IMR-90 (cell line): Measurements from ENCODE around the gene GSS.

Experiments
- CEBPB ChIP-seq: IDR thresholded peaks from 2 replicates; pipeline ENCODE4 v1.6.1; 2012; ENCODE audit warnings: low read depth, low read length, improper control_type of control experiment
- MXI1 ChIP-seq: IDR thresholded peaks from 2 replicates; pipeline ENCODE4 v1.6.1; 2012; ENCODE audit warnings: low read depth, mild to moderate bottlenecking, low read length, moderate library complexity, borderline replicate concordance
- NFE2L2 ChIP-seq: fragments of 150-350 bp; IDR thresholded peaks from 2 replicates; pipeline ENCODE4 v1.6.1; 2016; ENCODE audit warnings: low read depth, mild to moderate bottlenecking, low read length
- POLR2A ChIP-seq: IDR thresholded peaks from 2 replicates; pipeline ENCODE4 v1.6.1; 2012; ENCODE audit warnings: mild to moderate bottlenecking, low read depth, low read length
- RAD21 ChIP-seq: IDR thresholded peaks from 2 replicates; pipeline ENCODE4 v1.6.1; 2012; ENCODE audit warnings: low read length, improper control_type of control experiment
- RCOR1 ChIP-seq: IDR thresholded peaks from 2 replicates; pipeline ENCODE4 v1.6.1; 2012; ENCODE audit warnings: mild to moderate bottlenecking, low read length, improper control_type of control experiment; ENCODE audit not compliant: insufficient replicate concordance
- SMC3 ChIP-seq: fragments of 150-350 bp; IDR thresholded peaks from 2 replicates; pipeline ENCODE4 v1.6.1; 2016; ENCODE audit warnings: low read depth, mild to moderate bottlenecking, antibody characterized with exemption, low read length, moderate library complexity
- TF ChIP-seq, protein P1 (sequence below): conservative IDR thresholded peaks from 2 replicates; pipeline ENCODE4 v1.5.1; 2012; ENCODE audit warnings: mild to moderate bottlenecking, low read depth, low read length, improper control_type of control experiment
- TF ChIP-seq, protein P2 (sequence below): fragments of 150-350 bp; IDR thresholded peaks from 2 replicates; pipeline ENCODE4 v1.6.1; 2016; ENCODE audit warnings: low read depth, mild to moderate bottlenecking, low read length, moderate library complexity, borderline replicate concordance

DNA sequence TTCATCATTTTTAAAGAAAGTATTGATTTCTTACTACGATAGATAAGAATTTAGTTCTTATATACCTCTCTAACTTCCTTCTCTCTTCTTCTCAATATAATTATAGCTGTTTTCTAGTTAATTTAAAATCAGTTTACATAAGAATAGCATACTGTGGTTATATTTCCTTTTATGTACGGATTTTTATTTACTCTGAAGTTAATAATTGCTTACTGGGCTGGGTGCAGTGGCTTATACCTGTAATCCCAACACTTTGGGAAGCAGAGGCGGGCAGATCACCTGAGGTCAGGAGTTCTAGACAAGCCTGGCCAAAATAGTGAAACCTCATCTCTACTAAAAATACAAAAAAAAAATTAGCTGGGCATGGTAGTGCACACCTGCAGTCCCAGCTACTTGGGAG, 69.5 kb downstream of the GSS start:
- TF ChIP-seq, protein P1, sequence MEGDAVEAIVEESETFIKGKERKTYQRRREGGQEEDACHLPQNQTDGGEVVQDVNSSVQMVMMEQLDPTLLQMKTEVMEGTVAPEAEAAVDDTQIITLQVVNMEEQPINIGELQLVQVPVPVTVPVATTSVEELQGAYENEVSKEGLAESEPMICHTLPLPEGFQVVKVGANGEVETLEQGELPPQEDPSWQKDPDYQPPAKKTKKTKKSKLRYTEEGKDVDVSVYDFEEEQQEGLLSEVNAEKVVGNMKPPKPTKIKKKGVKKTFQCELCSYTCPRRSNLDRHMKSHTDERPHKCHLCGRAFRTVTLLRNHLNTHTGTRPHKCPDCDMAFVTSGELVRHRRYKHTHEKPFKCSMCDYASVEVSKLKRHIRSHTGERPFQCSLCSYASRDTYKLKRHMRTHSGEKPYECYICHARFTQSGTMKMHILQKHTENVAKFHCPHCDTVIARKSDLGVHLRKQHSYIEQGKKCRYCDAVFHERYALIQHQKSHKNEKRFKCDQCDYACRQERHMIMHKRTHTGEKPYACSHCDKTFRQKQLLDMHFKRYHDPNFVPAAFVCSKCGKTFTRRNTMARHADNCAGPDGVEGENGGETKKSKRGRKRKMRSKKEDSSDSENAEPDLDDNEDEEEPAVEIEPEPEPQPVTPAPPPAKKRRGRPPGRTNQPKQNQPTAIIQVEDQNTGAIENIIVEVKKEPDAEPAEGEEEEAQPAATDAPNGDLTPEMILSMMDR: no peak
- TF ChIP-seq POLR2A (no peak), RCOR1 (no peak), MXI1 (no peak), SMC3 (no peak), RAD21 (no peak), CEBPB (no peak), NFE2L2 (no peak)
- TF ChIP-seq, protein P2, sequence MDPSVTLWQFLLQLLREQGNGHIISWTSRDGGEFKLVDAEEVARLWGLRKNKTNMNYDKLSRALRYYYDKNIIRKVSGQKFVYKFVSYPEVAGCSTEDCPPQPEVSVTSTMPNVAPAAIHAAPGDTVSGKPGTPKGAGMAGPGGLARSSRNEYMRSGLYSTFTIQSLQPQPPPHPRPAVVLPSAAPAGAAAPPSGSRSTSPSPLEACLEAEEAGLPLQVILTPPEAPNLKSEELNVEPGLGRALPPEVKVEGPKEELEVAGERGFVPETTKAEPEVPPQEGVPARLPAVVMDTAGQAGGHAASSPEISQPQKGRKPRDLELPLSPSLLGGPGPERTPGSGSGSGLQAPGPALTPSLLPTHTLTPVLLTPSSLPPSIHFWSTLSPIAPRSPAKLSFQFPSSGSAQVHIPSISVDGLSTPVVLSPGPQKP: no peak
